IMR-90 (cell line): ENCODE measurements around the gene NFATC1. TPM values are rescaled to one million over a fixed set of nuclear protein-coding genes. Genes with fewer than 3 reads are reported as not detected.

Experiments
- ATAC-seq: fragments of 200-7000 bp; cut with Tn5 transposase; 2 replicates; pipeline ENCODE4 v1.9.1; 2020; ENCODE audit warnings: low read depth, mild to moderate bottlenecking, moderate library complexity
- BruUV-seq: library from RNA; stranded (reverse); fragments of 400-500 nt; replicated peaks from 2 replicates; lab custom pipeline; 2021; lab: Mats Ljungman, UMichigan
- CTCF ChIA-PET: fragments of 300-600 bp; formaldehyde crosslinking; extraction: SDS; loops from one replicate; lab custom pipeline; 2021; ENCODE audit warnings: antibody characterized with exemption; lab: Yijun Ruan, JAX
- POLR2A ChIA-PET: fragments of 300-600 bp; sonication (Branson Sonifier 250); formaldehyde crosslinking; loops from one replicate; lab custom pipeline; 2022; ENCODE audit warnings: antibody characterized with exemption; ENCODE audit not compliant: unreplicated experiment; lab: Charles Lee
- DNase-seq: peaks from one replicate; pipeline ENCODE4 v3.0.0; 2013
- H2AFZ ChIP-seq: replicated peaks from 2 replicates; pipeline ENCODE3; 2013; ENCODE audit warnings: low read length, mild to moderate bottlenecking; ENCODE audit not compliant: poor library complexity
- H2AK5ac ChIP-seq: 2 replicates; pipeline ENCODE4 v1.6.1; 2013; ENCODE audit warnings: low read depth, low read length, inconsistent platforms
- H2AK9ac ChIP-seq: replicated peaks from 2 replicates; pipeline ENCODE3; 2013; ENCODE audit warnings: mild to moderate bottlenecking, low read depth, low read length, moderate library complexity; ENCODE audit not compliant: poor library complexity
- H2BK120ac ChIP-seq: 2 replicates; pipeline ENCODE4 v1.6.1; 2013; ENCODE audit warnings: low read depth, low read length, inconsistent platforms
- H2BK15ac ChIP-seq: 3 replicates; pipeline ENCODE4 v1.6.1; 2013; ENCODE audit warnings: low read depth, low read length, inconsistent platforms
- H2BK20ac ChIP-seq: 2 replicates; pipeline ENCODE4 v1.6.1; 2013; ENCODE audit warnings: low read depth, mild to moderate bottlenecking, inconsistent platforms, low read length, moderate library complexity
- H2BK5ac ChIP-seq: 2 replicates; pipeline ENCODE4 v1.6.1; 2013; ENCODE audit warnings: mild to moderate bottlenecking, low read depth, low read length, inconsistent platforms; ENCODE audit not compliant: poor library complexity, severe bottlenecking
- H3K14ac ChIP-seq: replicated peaks from 2 replicates; pipeline ENCODE4 v1.6.1; 2013; ENCODE audit warnings: low read depth, low read length, inconsistent platforms
- H3K18ac ChIP-seq: 2 replicates; pipeline ENCODE4 v1.6.1; 2013; ENCODE audit warnings: low read depth, low read length, control low read depth
- H3K23ac ChIP-seq: 2 replicates; pipeline ENCODE4 v1.6.1; 2013; ENCODE audit warnings: low read depth, low read length, inconsistent platforms
- H3K27ac ChIP-seq: 2 replicates; pipeline ENCODE4 v1.5.1; 2013; ENCODE audit warnings: mild to moderate bottlenecking, control low read depth, low read length; ENCODE audit not compliant: insufficient read depth
- H3K27me3 ChIP-seq: 2 replicates; pipeline ENCODE4 v1.6.1; 2013; ENCODE audit warnings: low read length; ENCODE audit not compliant: control insufficient read depth, insufficient read depth
- H3K36me3 ChIP-seq: 2 replicates; pipeline ENCODE4 v1.6.1; 2013; ENCODE audit warnings: low read length, mixed read lengths; ENCODE audit not compliant: control insufficient read depth, insufficient read depth
- H3K4ac ChIP-seq: 2 replicates; pipeline ENCODE4 v1.6.1; 2013; ENCODE audit warnings: low read depth, low read length, inconsistent platforms
- H3K4me1 ChIP-seq: 2 replicates; pipeline ENCODE4 v1.6.1; 2013; ENCODE audit warnings: low read length, mixed read lengths; ENCODE audit not compliant: control insufficient read depth, insufficient read depth
- H3K4me2 ChIP-seq: 2 replicates; pipeline ENCODE4 v1.6.1; 2013; ENCODE audit warnings: low read depth, mild to moderate bottlenecking, control low read depth, low read length, moderate library complexity
- H3K4me3 ChIP-seq: 2 replicates; pipeline ENCODE4 v1.5.1; 2013; ENCODE audit warnings: low read depth, mild to moderate bottlenecking, control low read depth, low read length, moderate library complexity; ENCODE audit not compliant: insufficient read depth
- H3K56ac ChIP-seq: 2 replicates; pipeline ENCODE4 v1.6.1; 2013; ENCODE audit warnings: low read length, inconsistent platforms; ENCODE audit not compliant: insufficient read depth; ENCODE audit errors: extremely low read depth
- H3K79me1 ChIP-seq, 2 experiments: 2 replicates each; pipeline ENCODE4 v1.6.1; 2013; ENCODE audit warnings: low read length in 2 of 2, inconsistent platforms in 1 of 2, low read depth in 1 of 2
- H3K9ac ChIP-seq: 2 replicates; pipeline ENCODE4 v1.6.1; 2013; ENCODE audit warnings: low read depth, low read length, control low read depth
- H3K9me1 ChIP-seq: 2 replicates; pipeline ENCODE4 v1.6.1; 2013; ENCODE audit warnings: low read length, inconsistent platforms; ENCODE audit not compliant: insufficient read depth
- H3K9me3 ChIP-seq: 2 replicates; pipeline ENCODE4 v1.6.1; 2013; ENCODE audit warnings: low read length; ENCODE audit not compliant: control insufficient read depth, insufficient read depth
- H4K20me1 ChIP-seq: 2 replicates; pipeline ENCODE4 v1.6.1; 2013; ENCODE audit warnings: low read length, inconsistent platforms; ENCODE audit not compliant: insufficient read depth
- H4K5ac ChIP-seq: 2 replicates; pipeline ENCODE4 v1.6.1; 2013; ENCODE audit warnings: mild to moderate bottlenecking, low read depth, low read length, control low read depth
- H4K8ac ChIP-seq, 2 experiments: 2 replicates each; pipeline ENCODE4 v1.6.1; 2013; ENCODE audit warnings: low read depth in 2 of 2, low read length in 2 of 2, control low read depth in 1 of 2, inconsistent platforms in 1 of 2
- H4K91ac ChIP-seq: 2 replicates; pipeline ENCODE4 v1.6.1; 2013; ENCODE audit warnings: low read depth, low read length, inconsistent platforms; ENCODE audit not compliant: insufficient read depth
- BHLHE40 ChIP-seq: fragments of 150-350 bp; IDR thresholded peaks from 2 replicates; pipeline ENCODE4 v1.6.1; 2016; ENCODE audit warnings: mild to moderate bottlenecking, low read depth, low read length
- CEBPB ChIP-seq: IDR thresholded peaks from 2 replicates; pipeline ENCODE4 v1.6.1; 2012; ENCODE audit warnings: low read depth, low read length, improper control_type of control experiment
- CHD1 ChIP-seq: IDR thresholded peaks from 2 replicates; pipeline ENCODE4 v1.6.1; 2012; ENCODE audit warnings: low read depth, low read length, improper control_type of control experiment
- CTCF ChIP-seq: conservative IDR thresholded peaks from 2 replicates; pipeline ENCODE4 v1.5.1; 2012; ENCODE audit warnings: mild to moderate bottlenecking, low read depth, low read length, improper control_type of control experiment
- FOS ChIP-seq: fragments of 150-350 bp; IDR thresholded peaks from 2 replicates; pipeline ENCODE4 v1.6.1; 2016; ENCODE audit warnings: low read depth, low read length
- MAFK ChIP-seq: IDR thresholded peaks from 2 replicates; pipeline ENCODE4 v1.6.1; 2012; ENCODE audit warnings: low read depth, low read length, improper control_type of control experiment
- MXI1 ChIP-seq: IDR thresholded peaks from 2 replicates; pipeline ENCODE4 v1.6.1; 2012; ENCODE audit warnings: low read depth, mild to moderate bottlenecking, low read length, moderate library complexity, borderline replicate concordance
- POLR2A ChIP-seq: IDR thresholded peaks from 2 replicates; pipeline ENCODE4 v1.6.1; 2012; ENCODE audit warnings: mild to moderate bottlenecking, low read depth, low read length
- RCOR1 ChIP-seq: IDR thresholded peaks from 2 replicates; pipeline ENCODE4 v1.6.1; 2012; ENCODE audit warnings: mild to moderate bottlenecking, low read length, improper control_type of control experiment; ENCODE audit not compliant: insufficient replicate concordance
- RFX5 ChIP-seq: IDR thresholded peaks from 2 replicates; pipeline ENCODE4 v1.8.0; 2012; ENCODE audit warnings: low read depth, mild to moderate bottlenecking, low read length, moderate library complexity
- SMC3 ChIP-seq: fragments of 150-350 bp; IDR thresholded peaks from 2 replicates; pipeline ENCODE4 v1.6.1; 2016; ENCODE audit warnings: low read depth, mild to moderate bottlenecking, antibody characterized with exemption, low read length, moderate library complexity
- WGBS, 2 experiments: methylation state at CpG; one replicate each; pipeline versions ENCODE4 v1.1.5 to v1.1.7; 2013; ENCODE audit warnings: missing lambda C conversion rate in 2 of 2; ENCODE audit not compliant: insufficient read length in 1 of 2; ENCODE audit errors: extremely low coverage in 2 of 2; 5-methylcytosine and 5-hydroxymethylcytosine counted together
- dilution Hi-C: fragments of 300-500 bp; cut with HindIII; formaldehyde crosslinking; loops from one replicate; pipeline ENCODE4 v1.14.3; 2018; ENCODE audit warnings: low sequenced_read_pairs; ENCODE audit not compliant: unreplicated experiment
- in situ Hi-C: fragments of 300-500 bp; cut with MboI; formaldehyde crosslinking; loops from 3 replicates; pipeline ENCODE4 v1.14.3; 2019; ENCODE audit warnings: low sequenced_read_pairs, inconsistent platforms, mixed read lengths
- intact Hi-C: fragments of 100-400 bp; cut with micrococcal nuclease; formaldehyde crosslinking; loops from 2 replicates; pipeline ENCODE4 v1.10.0; 2022
- polyA plus RNA-seq, 3 experiments: library from polyadenylated mRNA; depleted of rRNA; stranded (reverse); fragments of >200 nt; gene quantifications; 2 replicates each; pipeline ENCODE4 v1.2.3, GENCODE V29; 2012; ENCODE audit warnings: low replicate concordance in 1 of 3
- total RNA-seq: library from RNA; depleted of rRNA; stranded (reverse); fragments of >200 nt; gene quantifications from 2 replicates; pipeline ENCODE4 v1.2.3, GENCODE V29; 2012
- TF ChIP-seq, protein P1 (sequence below): fragments of 150-350 bp; IDR thresholded peaks from 2 replicates; pipeline ENCODE4 v1.6.1; 2017; ENCODE audit warnings: mild to moderate bottlenecking, antibody characterized with exemption, low read length, low read depth

Gene NFATC1
- total and polyA plus RNA-seq, 2 of the 4 experiments (the other 2 are of a cell fraction), result 0.36 to 1.8 TPM

DNA sequence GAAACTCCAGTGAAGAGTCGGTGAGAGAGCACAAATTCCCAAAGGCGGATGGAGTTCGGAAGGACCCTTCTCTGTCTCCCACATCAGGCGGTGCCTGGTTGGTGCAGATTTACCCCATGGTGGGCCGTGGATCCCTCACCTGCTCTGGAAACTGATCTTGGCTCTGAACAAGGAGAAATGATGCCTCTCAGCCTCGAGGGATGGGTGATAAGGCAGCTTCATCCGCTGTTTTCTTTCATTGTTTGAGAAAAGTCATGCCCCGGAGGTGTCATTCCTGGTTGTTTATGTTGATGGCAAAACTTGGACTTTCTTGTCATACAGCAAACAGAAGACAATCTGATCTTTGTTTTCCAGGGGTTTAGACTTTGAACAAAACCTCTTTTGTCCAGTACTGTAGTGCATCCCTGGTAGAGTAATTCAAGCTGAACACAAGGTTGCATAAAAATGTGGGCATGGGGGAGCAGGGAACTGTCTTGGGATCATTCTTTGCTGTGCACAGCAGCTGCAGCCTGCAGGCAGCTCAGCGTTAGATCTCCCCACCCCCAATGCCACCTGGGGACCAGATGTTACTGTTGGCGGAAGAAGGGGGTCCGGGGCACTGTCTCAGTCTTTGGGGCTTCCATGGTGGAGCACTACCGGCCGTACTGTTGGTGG lies 81.3 kb downstream of the NFATC1 start:
- Histone ChIP-seq H2BK20ac (no peak overlapping the region), H3K9ac (no peak overlapping the region), H4K20me1 (no peaks in the 10 kb centered on the region), H4K5ac (no peak overlapping the region), H4K91ac (no peak overlapping the region), H3K4me3 (no peak overlapping the region), H2AK5ac (no peak overlapping the region), H2BK5ac (no peak overlapping the region), H3K18ac (no peak overlapping the region), H3K23ac (no peak overlapping the region), H3K56ac (no peak overlapping the region), H2BK15ac (no peak overlapping the region), H3K27ac (no peak overlapping the region), H3K4me1 (no peaks in the 10 kb centered on the region), H4K8ac (no peak overlapping the region), H3K14ac (no peak overlapping the region), H3K4me2 (no peak overlapping the region), H3K4ac (no peak overlapping the region), H2AFZ (no peak overlapping the region), H2AK9ac (no peak overlapping the region), H3K9me1 (no peaks in the 10 kb centered on the region), H3K9me3 (peaks cover 7% of the 10 kb centered on the region; the same call in 1 of the 2 replicates), H3K79me1 (no peaks in the 10 kb centered on the region), H3K27me3 (no peaks in the 10 kb centered on the region), H3K36me3 (no peaks in the 10 kb centered on the region), H2BK120ac (no peak overlapping the region)
- in situ Hi-C loops, result no loop called here
- TF ChIP-seq RCOR1, result no peak
- no peak for TF ChIP-seq POLR2A
- no peak for TF ChIP-seq CHD1
- no peak for TF ChIP-seq CTCF
- TF ChIP-seq FOS, result no peak
- TF ChIP-seq RFX5, result no peak
- TF ChIP-seq, protein P1, sequence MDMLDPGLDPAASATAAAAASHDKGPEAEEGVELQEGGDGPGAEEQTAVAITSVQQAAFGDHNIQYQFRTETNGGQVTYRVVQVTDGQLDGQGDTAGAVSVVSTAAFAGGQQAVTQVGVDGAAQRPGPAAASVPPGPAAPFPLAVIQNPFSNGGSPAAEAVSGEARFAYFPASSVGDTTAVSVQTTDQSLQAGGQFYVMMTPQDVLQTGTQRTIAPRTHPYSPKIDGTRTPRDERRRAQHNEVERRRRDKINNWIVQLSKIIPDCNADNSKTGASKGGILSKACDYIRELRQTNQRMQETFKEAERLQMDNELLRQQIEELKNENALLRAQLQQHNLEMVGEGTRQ, result no peak
- TF ChIP-seq CEBPB, result no peak
- no peak for TF ChIP-seq SMC3
- no peak for TF ChIP-seq BHLHE40
- TF ChIP-seq MXI1, result no peak
- no peak for TF ChIP-seq MAFK
- no TSS peak for BruUV-seq
- 100% methylated on average over 2 of the region's 13 CpGs; no CpG with 5 or more reads in 1 of the 2 experiments for WGBS, 2 experiments
- ChIA-PET CTCF (no interaction called here), POLR2A (no interaction called here)
- no peak for DNase-seq
- dilution Hi-C loops, result no loop called here
- no peak for ATAC-seq
- intact Hi-C loops, result no loop called here
